Body of pancreas (tissue), 4 donors: ENCODE data around the gene ADRA1B.

Experiments used
- CTCF ChIP-seq, 7 experiments: fragments of 450-650 bp in 4 of 7; fragments of 200-600 bp in 3 of 7; sonication (generic) in 3 of 7; IDR thresholded peaks; one replicate each; pipeline ENCODE4 v1.5.1; 2016 to 2019; ENCODE audit warnings: antibody characterized with exemption in 7 of 7
- POLR2A ChIP-seq, 3 donors: fragments of 450-650 bp; IDR thresholded peaks; one replicate each; pipeline ENCODE4 v1.6.1; 2016; ENCODE audit warnings: antibody characterized with exemption in 3 of 3, mild to moderate bottlenecking in 2 of 3

- TF ChIP-seq POLR2A (IDR thresholded peaks at IDR 0.05) = no peak
- no peak for TF ChIP-seq CTCF (IDR thresholded peaks at IDR 0.05)
Observed at GRCh38 chr5:159971514-159971913, 55.2 kb downstream of the ADRA1B start.
